Measurements from ENCODE around the gene KCNMA1. TPM values are rescaled to one million over a fixed set of nuclear protein-coding genes. Genes with fewer than 3 reads are reported as not detected.

KCNMA1 gene
- total RNA-seq, 1 experiment from 2014 or later = 0.49 TPM

- TF ChIP-seq TCF7L2 (IDR thresholded peaks at IDR 0.05; ENCODE audit: borderline replicate concordance, extremely low read depth, insufficient read depth, insufficient read length) = no peak
- no peak for TF ChIP-seq CBX3 (IDR thresholded peaks at IDR 0.05; ENCODE audit: low read depth)
These were observed 225.8 kb downstream of the KCNMA1 start (continued) for GRCh38 chr10:77411805-77412204.

GRCh38 chr10:77410523-77410922 is 227.1 kb downstream of the KCNMA1 start:
- Histone ChIP-seq H3K4me1 (ENCODE audit: control insufficient read depth in 1 of 2, insufficient read depth in 2 of 2, low read length in 2 of 2) (peaks cover 6 to 18% of the 10 kb centered on the region in 2 experiments; a peak in 3 of 4 replicates), H3K9ac (ENCODE audit: low read length) (no peak overlapping the region), H3K27ac (ENCODE audit: low read depth, low read length) (no peak overlapping the region), H4K20me1 (ENCODE audit: insufficient read depth) (no peaks in the 10 kb centered on the region), H3K4me2 (ENCODE audit: low read length) (no peak overlapping the region), H3K79me2 (ENCODE audit: insufficient read depth, low read length) (no peaks in the 10 kb centered on the region), H3K27me3 (ENCODE audit: insufficient read depth, low read length) (no peaks in the 10 kb centered on the region; the same call in 1 of the 2 replicates), H3K36me3 (ENCODE audit: control insufficient read depth in 1 of 2, insufficient read depth in 2 of 2, low read length in 2 of 2) (no peaks in the 10 kb centered on the region), H3K4me3 (replicated peaks in 1 of 2; ENCODE audit: low read depth in 1 of 2, low read length in 2 of 2) (no peak overlapping the region), H3K9me3 (ENCODE audit: control insufficient read depth in 1 of 2, insufficient read depth in 1 of 2, low read depth in 1 of 2, low read length in 2 of 2) (no peaks in the 10 kb centered on the region), H3K9me2 (ENCODE audit: insufficient read depth) (no peaks in the 10 kb centered on the region), H2AFZ (ENCODE audit: low read depth, low read length, poor library complexity, severe bottlenecking) (no peak overlapping the region)
- ChIA-PET CTCF (interaction anchor here (1.1 kb wide), 1 partner anchor 10 kb away, joined by 3 read pairs; no protein-coding TSS in a partner anchor), POLR2A (no interaction called here), RAD21 (ENCODE audit: low non-redundant PET in 1 of 2, low total read pairs in 2 of 2, uncharacterized antibody in 2 of 2, unreplicated experiment in 2 of 2) (no interaction called here)
- intact Hi-C loops (cut with micrococcal nuclease) = no loop called here
- BruUV-seq (replicated peaks) = no TSS peak
- TF ChIP-seq MAX (IDR thresholded peaks at IDR 0.05) (no peak), CEBPB (IDR thresholded peaks at IDR 0.05; ENCODE audit: low read depth) (no peak), EZH2 (IDR thresholded peaks at IDR 0.05) (no peak), EGR1 (IDR thresholded peaks at IDR 0.05; ENCODE audit: low read depth) (no peak), RAD21 (IDR thresholded peaks at IDR 0.05; ENCODE audit: low read depth) (no peak), REST (IDR thresholded peaks at IDR 0.05; ENCODE audit: low read depth) (no peak)
- no peak for DNase-seq (ENCODE audit: low read depth, low spot score)
- no peak for ATAC-seq

All from HCT116 (cell line).